Right renal cortex interstitium (tissue), 3 donors: ENCODE measurements around the gene NDC80. TPM values are rescaled to one million over a fixed set of nuclear protein-coding genes. Genes with fewer than 3 reads are reported as not detected.
"Not testable (repeated sequence)": the region's sequence is repeated elsewhere in the genome, so short reads cannot be mapped to it uniquely, and the experiment has no call there.

Experiments used
- DNase-seq, 3 donors: peaks; one replicate each; pipeline ENCODE4 v3.0.0-alpha.2; 2013; ENCODE audit warnings: low read depth in 3 of 3, low spot score in 2 of 3
- polyA plus RNA-seq, 3 donors: library from polyadenylated mRNA; unstranded; fragments of 120-200 nt; gene quantifications; one replicate each; pipeline ENCODE4 v1.2.1, GENCODE V29; 2013; ENCODE audit not compliant: insufficient read length in 3 of 3

NDC80 gene
- polyA plus RNA-seq, 3 donors, result 24.5 to 29.8 (median 27.2) TPM

DNA sequence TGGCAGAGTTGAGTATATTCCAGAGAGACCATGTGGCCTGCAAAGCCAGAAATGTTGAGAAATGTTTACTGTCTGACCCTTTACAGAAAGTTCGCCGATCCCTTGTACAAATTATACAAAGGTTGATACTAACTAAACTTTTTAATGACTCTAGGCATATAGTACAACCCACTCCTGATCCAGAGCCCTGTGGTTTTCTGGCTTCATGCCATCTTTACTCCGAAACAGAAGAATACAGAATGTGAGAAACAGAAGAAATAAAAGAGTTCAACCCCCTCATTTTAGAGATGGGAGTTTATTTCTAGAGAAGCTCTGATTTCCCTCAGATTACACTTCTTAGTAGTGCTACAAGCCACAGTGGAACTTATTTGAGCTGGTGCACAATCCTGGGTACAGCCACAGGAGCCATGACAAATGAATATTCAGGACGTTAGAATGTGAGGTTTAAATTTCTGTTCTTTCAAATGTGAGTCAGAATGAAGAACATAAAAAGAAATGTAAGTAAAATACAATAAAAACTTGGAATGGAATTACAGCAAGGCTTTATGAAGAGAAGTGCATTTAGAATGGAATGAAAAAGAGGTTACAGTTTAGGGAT lies 46.1 kb downstream of the NDC80 start:
- DNase-seq, result no peak

DNA sequence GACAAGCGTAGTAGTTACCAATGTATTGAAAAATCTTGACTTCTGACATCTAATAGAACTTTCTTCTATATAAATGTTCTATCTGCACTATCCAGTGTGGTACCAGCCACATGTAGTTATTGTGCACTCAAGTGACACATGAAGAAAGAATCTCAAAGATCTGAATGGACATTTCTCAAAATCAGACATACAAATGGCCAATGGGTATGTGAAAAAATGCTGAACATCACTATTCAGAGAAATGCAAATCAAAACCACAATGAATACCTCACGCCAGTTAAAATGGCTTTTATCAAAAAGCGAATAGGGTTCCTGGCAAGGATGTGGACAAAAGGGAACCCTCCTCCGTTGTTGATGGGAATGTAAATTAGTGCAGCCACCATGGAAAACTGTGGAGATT lies 46.7 kb downstream of the NDC80 start:
- no peak for DNase-seq

DNA sequence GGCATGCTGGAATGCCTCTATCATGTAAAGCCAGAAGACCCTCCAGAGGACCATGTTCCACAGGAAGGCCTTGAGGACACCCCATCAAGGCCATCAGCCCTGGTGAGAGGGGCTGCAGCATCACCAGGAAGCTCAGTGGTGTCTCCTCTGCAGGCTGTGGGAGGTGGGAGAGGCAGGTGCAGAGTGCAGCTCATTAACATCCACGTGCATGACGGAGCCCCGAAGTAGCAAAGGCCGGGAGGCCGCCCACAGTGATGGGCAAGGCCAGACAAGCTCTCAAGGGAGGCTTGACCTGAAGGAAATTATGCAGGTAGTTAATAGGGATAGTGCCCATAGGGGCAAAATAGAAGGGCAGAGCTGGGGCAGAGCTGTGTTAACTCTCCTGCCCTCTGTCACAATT lies 53.9 kb downstream of the NDC80 start:
- no peak for DNase-seq

DNA sequence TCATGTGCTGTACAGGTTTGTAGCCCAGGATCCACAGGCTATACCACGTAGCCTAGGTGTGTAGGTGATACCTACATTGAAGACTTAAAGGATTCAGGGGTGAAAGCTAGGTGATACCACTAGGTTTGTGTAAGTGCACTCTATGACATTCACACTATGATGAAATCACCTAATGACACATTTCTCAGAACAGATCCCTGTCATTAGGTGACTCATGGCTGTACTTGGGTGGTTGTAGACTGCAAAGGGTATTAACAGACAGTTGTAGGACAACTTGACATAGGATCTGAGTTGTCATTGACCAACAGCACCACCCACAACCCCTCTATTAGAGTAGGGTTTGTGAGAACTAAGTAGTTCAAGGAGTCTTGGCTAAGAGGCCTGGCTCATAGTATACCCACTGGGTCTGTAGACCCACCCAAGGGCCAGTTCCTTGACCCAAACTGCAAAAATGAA lies 56.5 kb downstream of the NDC80 start:
- DNase-seq, result no peak

DNA sequence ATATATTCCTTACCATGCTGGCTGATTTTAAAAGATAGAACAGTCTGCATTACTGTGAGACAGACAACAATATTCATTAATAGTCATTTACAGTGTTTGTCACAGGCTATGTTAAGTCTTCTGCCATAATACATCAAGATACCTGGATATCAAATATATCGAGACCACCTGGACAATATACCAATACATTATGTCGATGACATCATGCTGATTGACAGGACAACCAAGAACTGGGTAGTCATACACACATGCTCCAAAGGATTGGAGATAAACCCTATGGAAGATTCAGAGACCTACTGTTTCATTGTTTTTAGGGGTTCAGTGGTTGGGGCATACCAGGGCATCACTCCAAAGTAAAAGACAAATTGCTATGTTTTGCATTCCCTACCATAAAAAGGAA lies 57.6 kb downstream of the NDC80 start:
- no peak for DNase-seq

DNA sequence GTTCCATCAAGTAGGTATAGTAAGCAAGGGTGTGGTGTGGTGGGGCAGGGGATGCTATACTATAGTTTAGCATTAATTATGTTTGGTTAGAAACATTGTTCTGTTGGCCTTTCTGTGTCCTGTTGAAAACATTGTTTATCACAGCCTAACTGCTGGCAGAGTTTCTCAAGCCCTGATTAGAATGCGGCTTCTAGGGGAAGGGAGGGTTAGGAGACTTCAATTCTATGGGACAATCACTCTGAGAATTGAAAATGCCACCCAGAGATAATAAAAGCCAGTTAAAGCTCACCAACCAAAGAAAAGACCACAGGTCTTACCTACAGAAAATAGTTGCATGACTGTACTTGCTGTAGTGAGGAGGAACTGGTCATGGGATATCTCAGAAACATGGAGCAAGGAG lies 64.2 kb downstream of the NDC80 start:
- no peak for DNase-seq

DNA sequence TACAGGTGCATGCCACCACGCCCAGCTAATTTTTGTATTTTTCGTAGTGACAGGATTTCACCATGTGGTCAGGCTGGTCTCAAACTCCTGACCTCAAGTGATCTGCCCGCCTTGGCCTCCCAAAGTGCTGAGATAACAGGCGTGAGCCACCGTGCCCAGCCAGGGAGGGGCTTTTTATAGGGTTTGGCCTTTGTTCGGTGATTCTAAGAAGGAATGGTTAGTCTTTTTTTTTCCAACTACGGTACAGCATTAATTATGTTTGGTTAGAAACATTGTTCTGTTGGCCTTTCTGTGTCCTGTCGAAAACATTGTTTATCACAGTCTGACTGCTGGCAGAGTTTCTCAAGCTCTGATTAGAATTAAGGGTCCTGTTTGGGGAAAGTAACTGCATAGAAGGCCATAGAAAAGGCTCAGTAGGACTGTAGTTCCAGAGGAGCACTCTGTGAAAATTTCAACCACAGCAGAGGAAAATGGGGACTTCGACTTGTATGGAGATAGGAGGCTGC lies 64.8 kb downstream of the NDC80 start:
- peak in 1 of 3 donors; percentile 16 for DNase-seq

DNA sequence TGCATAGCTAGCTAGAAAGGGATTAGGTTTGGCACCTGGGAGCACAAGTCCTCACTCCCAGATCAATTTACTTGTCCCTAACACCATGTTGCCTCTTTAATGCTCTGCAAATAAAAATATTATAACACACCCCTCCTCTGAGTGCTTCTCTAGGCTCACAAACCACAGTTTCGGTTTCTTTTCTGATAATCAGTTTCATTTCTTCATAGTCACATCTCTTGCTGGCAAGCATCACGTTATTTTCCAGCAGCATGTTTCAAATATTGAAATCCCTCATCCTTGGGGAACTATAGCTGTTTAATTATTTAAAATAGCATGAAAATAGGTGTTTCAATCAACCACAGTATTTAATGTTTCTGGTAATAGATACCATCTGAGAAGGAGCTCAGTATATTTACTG lies 70.3 kb downstream of the NDC80 start:
- no peak for DNase-seq

DNA sequence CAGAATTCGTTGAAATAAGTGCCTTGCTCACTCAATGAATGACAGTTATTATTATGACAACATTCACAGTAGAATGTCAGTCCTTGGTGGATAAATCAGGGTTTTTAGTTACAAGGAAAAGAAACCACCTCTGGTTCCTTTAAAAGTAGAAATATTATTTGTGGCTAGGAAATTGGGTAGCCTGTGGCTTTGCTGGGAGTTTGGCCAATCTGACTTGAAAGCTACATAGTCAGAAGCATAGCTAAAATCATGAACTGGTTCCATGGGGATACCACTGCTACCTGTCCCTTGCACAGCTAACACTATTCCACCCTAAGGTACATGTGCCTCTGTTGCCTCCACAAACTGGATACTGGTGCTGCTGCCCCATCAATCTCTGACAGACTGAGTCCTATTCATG lies 71.4 kb downstream of the NDC80 start:
- no peak for DNase-seq

DNA sequence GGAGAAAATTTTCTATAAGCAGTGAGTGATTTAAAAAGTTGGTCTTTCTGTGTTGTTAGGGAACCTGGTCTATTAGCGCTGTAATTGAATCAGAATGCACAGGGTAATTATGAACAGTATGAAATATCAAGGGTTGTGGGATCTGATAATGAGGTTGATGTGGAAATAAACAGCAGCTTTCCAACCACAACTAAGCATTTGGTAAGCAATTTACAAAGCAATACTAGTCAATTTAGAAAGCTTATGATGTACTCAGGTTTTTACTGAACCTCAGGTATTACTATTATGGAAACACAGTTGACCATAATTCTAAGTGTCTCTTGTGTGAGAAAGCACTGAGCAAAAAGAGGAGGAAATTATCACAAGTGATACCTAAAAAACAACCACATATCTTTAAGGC lies 73.2 kb downstream of the NDC80 start:
- no peak for DNase-seq

DNA sequence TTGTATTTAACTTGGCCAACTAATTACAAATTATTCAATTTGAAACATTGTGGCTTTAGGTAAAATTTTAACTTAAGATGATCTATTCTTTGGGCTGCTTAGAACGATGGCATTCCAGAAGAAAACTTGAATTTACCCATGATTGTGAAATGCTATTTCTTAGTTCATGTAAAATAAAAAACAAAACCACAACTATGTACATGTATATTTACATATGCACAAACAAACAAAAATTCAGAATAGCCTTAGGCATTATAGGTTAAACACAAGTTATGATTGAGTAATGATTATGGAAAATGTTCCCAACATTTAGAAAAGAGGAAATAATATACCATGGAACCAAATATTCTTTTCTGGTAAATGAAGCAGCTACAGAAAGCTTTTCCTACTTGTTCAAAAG lies 80.6 kb downstream of the NDC80 start:
- DNase-seq, result no peak

DNA sequence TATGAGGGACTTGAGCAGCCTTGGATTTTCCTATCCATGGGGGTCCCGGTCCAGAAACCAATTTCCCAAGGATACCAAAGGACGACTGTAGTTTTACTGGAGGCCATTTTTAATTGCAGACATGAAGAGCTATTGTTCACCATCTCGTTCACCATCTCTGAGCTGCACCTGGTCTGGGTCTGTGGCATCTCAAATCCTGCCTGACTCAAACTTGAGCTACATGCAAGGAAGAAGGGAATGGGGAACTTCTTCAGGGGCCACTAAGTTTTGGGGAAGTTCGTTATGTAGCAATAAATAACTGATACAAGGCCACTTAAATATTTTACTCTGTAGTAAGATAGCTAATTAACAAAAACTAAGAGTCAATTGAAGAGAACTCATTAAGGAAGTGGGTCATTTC lies 82.1 kb downstream of the NDC80 start:
- no peak for DNase-seq

DNA sequence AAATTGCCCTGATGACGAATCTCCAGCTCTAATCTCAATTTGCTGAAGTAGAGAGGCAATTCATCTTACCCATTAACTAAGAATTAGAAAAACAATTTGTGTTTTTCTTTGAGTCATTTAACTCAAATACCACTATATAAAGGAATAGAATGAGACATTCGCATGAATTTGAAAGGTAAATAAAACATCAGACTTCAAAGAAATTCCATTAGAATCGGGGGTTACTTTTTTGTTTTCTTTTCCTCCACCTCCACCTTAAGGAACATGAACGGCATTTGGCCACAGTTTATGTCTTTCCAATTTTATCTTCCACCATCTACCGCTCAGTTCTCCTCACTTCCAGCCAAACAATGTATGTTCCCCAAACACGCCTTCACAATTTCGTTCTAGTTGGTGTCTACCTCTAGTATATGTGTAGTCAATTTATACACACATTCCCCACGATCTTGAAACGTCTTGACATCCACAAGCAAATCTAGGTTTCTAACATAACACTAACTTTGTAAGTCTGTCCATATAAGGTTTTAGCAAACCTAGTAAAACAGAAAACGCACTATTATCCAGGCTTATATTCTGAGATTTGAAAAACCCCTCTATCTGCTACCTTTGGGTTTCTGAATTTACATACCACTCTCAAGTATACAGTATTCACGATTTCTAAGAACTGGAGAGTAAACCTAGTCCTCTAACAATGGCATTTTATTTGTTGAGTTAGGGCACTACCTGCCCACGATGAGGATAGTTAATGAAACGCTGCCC lies 83.0 kb downstream of the NDC80 start:
- DNase-seq, result peak in 1 of 3 donors; percentile 21

DNA sequence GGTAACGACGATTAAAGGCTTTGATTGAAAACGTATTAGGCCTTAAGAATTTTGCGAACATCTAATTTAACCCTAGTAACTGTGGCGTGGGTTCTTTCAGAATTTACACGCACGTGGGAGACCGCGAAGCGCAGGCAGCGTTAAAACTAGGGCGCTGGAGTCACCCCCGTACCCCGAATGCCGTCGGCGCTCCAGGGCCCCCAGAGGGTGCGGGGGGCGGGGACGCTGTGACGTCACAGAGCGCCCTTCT lies 83.5 kb downstream of the NDC80 start:
- DNase-seq, result no peak

DNA sequence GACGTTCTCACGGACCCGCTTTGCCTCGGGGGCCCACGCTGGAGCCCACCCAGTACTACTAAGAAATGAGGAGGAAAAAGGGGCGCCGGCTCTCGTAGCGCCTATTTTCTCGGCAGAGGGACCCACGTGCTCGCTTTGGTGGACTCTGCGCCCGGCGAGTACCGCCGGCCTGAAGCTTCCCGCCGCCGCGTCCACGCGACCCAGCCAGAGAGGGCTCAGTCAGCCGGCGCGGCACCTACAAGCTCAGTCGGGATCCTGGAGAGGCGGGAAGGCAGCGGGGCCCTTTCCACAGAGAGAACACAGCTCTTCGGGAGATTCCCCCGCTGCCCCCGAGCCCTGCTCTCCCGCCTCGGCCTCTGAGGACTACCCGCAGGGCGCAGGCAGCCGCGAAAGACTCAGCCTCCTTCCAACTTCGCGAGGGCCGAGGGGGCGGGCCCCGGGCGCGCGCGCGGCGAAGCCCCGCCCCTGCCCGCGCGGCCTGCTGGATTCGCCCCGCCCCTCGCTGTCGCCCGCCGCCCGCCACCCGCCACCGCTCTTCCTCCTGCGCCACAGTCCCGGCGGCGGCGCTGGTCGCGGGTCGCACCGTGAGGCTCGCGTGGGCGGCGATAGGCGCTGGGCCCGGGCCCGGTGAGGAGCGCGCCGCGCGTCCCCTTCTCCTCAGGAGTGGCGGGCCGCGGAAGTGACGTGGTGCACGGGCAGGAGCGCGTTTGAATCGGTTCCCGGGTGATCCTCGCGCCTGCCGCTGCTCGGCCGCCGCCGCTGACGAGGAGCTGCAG lies 84.0 kb downstream of the NDC80 start, which contains the start of gene SMCHD1:
SMCHD1 (plus strand) TSS at position 549 of the 776 bp plus-strand sequence. CDS start 350 bp downstream, outside the sequence.
- DNase-seq, result peak in 1 of 3 donors; percentile 61

DNA sequence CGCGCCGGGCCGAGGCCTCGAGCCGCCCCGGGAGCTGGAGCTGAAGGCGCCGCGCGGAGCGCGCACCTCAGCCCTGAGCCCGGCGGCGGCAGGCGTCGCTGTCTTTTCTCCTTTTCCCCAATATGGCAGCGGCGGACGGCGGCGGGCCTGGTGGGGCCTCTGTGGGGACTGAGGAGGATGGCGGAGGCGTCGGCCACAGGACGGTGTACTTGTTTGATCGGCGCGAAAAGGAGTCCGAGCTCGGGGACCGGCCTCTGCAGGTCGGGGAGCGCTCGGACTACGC lies 84.5 kb downstream of the NDC80 start:
- DNase-seq, result no peak

DNA sequence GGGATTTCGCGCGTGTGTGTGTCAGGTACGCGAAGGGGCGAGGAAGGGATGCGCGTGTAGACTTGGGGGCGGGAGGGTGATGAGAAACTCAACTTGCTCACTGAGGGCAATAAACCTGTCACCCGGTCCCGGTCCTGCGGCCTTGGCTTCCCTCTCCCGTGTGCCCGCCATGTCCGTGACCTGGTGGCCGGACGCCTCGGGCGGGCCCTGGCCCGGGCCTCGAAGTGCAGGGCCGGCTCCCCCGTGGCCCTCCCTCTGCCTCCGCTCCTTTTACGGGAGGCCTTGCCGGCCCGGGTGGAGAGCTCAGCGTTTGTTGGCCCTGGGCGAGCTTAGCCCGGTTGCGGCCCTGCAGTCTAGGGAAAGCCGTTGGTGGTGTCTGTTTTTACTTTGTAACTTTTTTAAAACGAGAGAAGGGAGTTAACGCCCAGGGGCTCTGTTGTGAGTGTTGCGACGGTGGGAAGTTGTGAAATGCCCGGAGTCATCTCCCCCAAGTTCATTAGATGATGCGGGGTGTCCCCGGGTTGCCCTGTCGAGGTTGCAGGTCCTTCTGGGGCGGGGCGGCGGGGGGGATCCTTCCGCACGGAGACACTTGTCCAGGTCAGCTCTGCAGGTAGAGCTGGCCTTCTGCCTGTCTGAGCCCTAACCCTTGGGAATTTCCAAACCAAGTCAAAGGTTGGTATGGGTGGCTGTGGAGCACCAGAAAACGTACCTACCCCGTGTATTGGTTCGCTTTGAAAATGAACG lies 85.1 kb downstream of the NDC80 start:
- peak in 1 of 3 donors; percentile 30 for DNase-seq

DNA sequence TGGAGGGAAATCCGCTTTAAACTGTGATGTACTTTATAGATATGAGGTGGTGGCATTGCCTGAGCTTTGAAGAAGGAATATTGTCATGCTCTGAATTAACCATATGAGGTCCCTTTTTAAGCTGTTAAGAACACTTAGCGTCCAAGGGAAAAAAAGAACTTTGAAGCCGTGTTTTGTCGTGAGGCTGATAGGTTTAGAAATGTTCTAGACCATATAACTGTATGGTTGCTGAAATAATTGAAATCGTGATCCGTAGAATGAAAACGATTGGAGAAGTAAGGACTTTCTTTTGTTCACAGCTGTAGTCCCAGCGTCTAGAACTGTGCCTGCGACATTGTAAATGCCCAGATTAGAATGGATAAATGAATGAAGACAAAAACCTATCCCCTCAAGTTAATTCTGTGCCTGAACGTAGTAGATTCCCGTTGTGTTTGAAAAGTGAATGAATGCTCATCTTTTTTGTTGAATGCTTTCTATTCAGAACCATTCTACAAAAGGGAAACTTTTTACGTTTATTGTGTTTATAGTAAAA lies 85.7 kb downstream of the NDC80 start:
- DNase-seq, result peak in 1 of 3 donors; percentile 7

DNA sequence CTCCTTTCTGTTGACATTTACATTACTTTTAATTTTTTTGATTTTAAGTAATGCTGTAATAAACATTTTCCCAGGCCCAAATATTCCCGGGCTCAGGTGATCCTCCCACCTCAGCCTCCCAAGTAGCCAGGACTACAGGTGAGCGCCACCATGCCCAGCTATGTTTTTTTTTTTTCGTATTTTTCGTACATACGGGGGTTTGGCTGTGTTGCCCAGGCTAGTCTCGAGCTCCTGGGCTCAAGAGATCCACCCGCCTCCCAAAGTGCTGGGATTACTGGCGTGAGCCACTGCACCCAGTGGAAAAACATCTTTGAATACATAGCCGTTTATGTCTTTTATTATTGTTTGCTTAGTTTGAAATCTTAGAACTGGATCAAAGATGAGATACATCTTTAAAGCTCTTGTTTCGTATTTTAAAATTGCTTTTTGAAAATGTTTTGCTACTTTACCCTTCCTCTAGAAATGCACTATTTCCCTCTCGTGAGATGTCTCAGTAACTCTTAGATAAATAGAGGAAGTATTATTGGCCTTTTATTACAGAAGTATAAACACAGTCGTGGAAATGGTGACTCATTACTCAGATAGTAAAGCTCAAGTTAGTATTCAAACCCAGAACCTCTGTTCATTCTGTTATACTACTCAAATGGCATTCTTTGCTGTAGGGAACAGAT lies 86.6 kb downstream of the NDC80 start:
- DNase-seq, result no peak

DNA sequence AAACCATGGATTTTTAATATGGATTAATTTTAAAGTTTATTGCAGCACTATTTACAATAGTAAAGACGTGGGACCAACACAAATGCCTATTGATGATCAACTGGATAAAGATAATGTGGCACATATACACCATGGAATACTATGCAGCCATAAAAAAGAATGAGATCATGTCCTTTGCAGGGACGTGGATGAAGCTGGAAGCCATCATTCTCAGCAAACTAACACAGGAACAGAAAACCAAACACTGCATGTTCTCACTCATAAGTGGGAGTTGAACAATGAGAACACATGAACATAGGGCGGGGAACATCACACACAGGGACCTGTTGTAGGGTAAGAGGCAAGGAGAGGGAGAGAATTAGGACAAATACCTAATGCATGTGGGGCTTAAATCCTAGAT lies 89.5 kb downstream of the NDC80 start:
- DNase-seq, result not testable (repeated sequence)
